GM21723 (cell line): ENCODE measurements around the gene NAGS.
"Not testable (repeated sequence)": the region's sequence is repeated elsewhere in the genome, so short reads cannot be mapped to it uniquely, and the experiment has no call there.

Experiments
- ATAC-seq: cut with Tn5 transposase; IDR thresholded peaks from one replicate; pipeline ENCODE4 v1.9.1; 2021; ENCODE audit warnings: mild to moderate bottlenecking, moderate library complexity; ENCODE audit not compliant: unreplicated experiment

NAGS gene

GRCh38 chr17:44004077-44004760 lies at the start of gene NAGS:
TSS of gene NAGS (plus strand) at chr17:44004622. CDS start at chr17:44004664, 42 bp downstream.
- ATAC-seq = no peak

- ATAC-seq = no peak
Observed at GRCh38 chr17:43956222-43956621, 48.2 kb upstream of the NAGS start.

GRCh38 chr17:43958748-43959352 lies 45.6 kb upstream of the NAGS start:
- no peak for ATAC-seq

GRCh38 chr17:43961292-43961691 lies 43.1 kb upstream of the NAGS start:
- not testable (repeated sequence) for ATAC-seq

- ATAC-seq = no peak
Observed at GRCh38 chr17:43961954-43962353, 42.5 kb upstream of the NAGS start.

GRCh38 chr17:43962479-43962878 lies 41.9 kb upstream of the NAGS start:
- ATAC-seq = no peak

GRCh38 chr17:43966276-43966675 lies 38.1 kb upstream of the NAGS start:
- ATAC-seq = no peak

- no peak for ATAC-seq
Observed at GRCh38 chr17:43967251-43967875, 37.1 kb upstream of the NAGS start.

GRCh38 chr17:43970366-43970765 lies 34.1 kb upstream of the NAGS start:
- no peak for ATAC-seq

- ATAC-seq = not testable (repeated sequence)
Observed at GRCh38 chr17:43971436-43971835, 33.0 kb upstream of the NAGS start.

GRCh38 chr17:43972444-43973212 lies 31.8 kb upstream of the NAGS start:
- ATAC-seq = not testable (repeated sequence)

GRCh38 chr17:43974382-43975266 lies 29.8 kb upstream of the NAGS start:
- no peak for ATAC-seq

GRCh38 chr17:43975898-43976297 lies 28.5 kb upstream of the NAGS start:
- no peak for ATAC-seq

GRCh38 chr17:43976963-43977837 lies 27.2 kb upstream of the NAGS start:
- no peak for ATAC-seq

- no peak for ATAC-seq
Observed at GRCh38 chr17:43978078-43978477, 26.3 kb upstream of the NAGS start.

GRCh38 chr17:43979011-43979410 lies 25.4 kb upstream of the NAGS start:
- no peak for ATAC-seq

GRCh38 chr17:43979671-43980070 lies 24.8 kb upstream of the NAGS start:
- ATAC-seq = no peak

GRCh38 chr17:43982171-43982570 lies 22.3 kb upstream of the NAGS start:
- ATAC-seq = no peak

GRCh38 chr17:43983196-43983514 lies 21.3 kb upstream of the NAGS start:
- ATAC-seq = no peak
